ENCODE results near the gene ARL15. TPM values are rescaled to one million over a fixed set of nuclear protein-coding genes. Genes with fewer than 3 reads are reported as not detected.

Gene ARL15
- total and polyA plus RNA-seq, 9 of the 15 experiments (the other 6 are each of a cell fraction or from before 2014, with no cell fraction given): 18.5 to 80.4 (median 57.0) TPM

- Histone ChIP-seq H3K9ac (ENCODE audit: insufficient read depth in 1 of 2, low read depth in 2 of 2, low read length in 2 of 2) (no peak overlapping the region), H2AFZ (ENCODE audit: low read depth, low read length) (no peak overlapping the region), H3K27ac (ENCODE audit: extremely low read depth, low read depth, low read length) (no peak overlapping the region), H3K4me3 (no peak overlapping the region), H3K9me3 (replicated peaks; ENCODE audit: control insufficient read depth, insufficient read depth, low read depth, low read length) (no peaks in the 10 kb centered on the region), H3K4me1 (replicated peaks in 1 of 2; ENCODE audit: control insufficient read depth in 2 of 2, insufficient read depth in 2 of 2, low read length in 2 of 2) (peaks cover 8 to 27% of the 10 kb centered on the region in 2 experiments), H3K4me2 (ENCODE audit: insufficient read depth, low read length) (no peak overlapping the region), H3K79me2 (ENCODE audit: control insufficient read depth, insufficient read depth, low read length) (peaks cover 100% of the 10 kb centered on the region), H3K36me3 (ENCODE audit: control insufficient read depth, insufficient read depth, low read length) (0 out of 3 replicates have a peak, but pooled peaks cover 4% of the 10 kb centered on the region), H3K27me3 (ENCODE audit: control insufficient read depth in 2 of 2, insufficient read depth in 2 of 2, low read length in 2 of 2) (no peaks in the 10 kb centered on the region), H4K20me1 (replicated peaks; ENCODE audit: control insufficient read depth, insufficient read depth, low read length) (no peaks in the 10 kb centered on the region), H3K9me1 (ENCODE audit: control insufficient read depth, insufficient read depth, low read length) (no peaks in the 10 kb centered on the region)
- CTCF ChIA-PET (ENCODE audit: low intra/inter-chr PET ratio): no interaction called here
- POLR2A ChIA-PET: no interaction called here
- in situ Hi-C loops (cut with MboI) (loop anchor here (10.0 kb wide), 1 partner anchor 233 kb away; no protein-coding TSS in a partner anchor), intact Hi-C loops (cut with micrococcal nuclease) (no loop called here)
- FAIRE-seq (no peak), ATAC-seq (peak; percentile 19; the same call in 1 of the 3 replicates), DNase-seq (ENCODE audit: extremely low read depth in 1 of 4, low spot score in 3 of 4) (no peak)
- 0% methylated on average over 1 of the region's 1 CpG for WGBS (ENCODE audit: insufficient coverage, low coverage, missing lambda C conversion rate)
- BruUV-seq (replicated peaks): no TSS peak
- TF ChIP-seq TFAP4 (CRISPR knock-in tag; IDR thresholded peaks at IDR 0.05; ENCODE audit: borderline replicate concordance) (no peak), ZNF655 (CRISPR knock-in tag; IDR thresholded peaks at IDR 0.05) (no peak), SRSF3 (IDR thresholded peaks at IDR 0.05; ENCODE audit: insufficient read depth, low read length) (no peak), NFE2 (IDR thresholded peaks at IDR 0.05; ENCODE audit: low read depth) (no peak), ZSCAN29 (IDR thresholded peaks at IDR 0.05) (no peak), NRF1 (conservative IDR thresholded peaks at IDR 0.05 in 1 of 2, IDR thresholded peaks at IDR 0.05 in 1 of 2) (no peak), ARID1B (IDR thresholded peaks at IDR 0.05) (no peak), TFAM (CRISPR knock-in tag; conservative IDR thresholded peaks at IDR 0.05) (no peak), ATF3 (IDR thresholded peaks at IDR 0.05) (peak; percentile 49), ATF3 (CRISPR knock-in tag; conservative IDR thresholded peaks at IDR 0.05) (no peak), AFF1 (IDR thresholded peaks at IDR 0.05; ENCODE audit: low read depth in 1 of 2, partially characterized antibody in 2 of 2) (no peak), ZNF518B (CRISPR knock-in tag; IDR thresholded peaks at IDR 0.05) (no peak)
These were observed 58.4 kb downstream of the ARL15 start for GRCh38 chr5:54251981-54252380.

Data from K562 (cell line).